ENCODE results near the gene ZSCAN29.
"Not testable (repeated sequence)": the region's sequence is repeated elsewhere in the genome, so short reads cannot be mapped to it uniquely, and the experiment has no call there.

ZSCAN29 gene

GRCh38 chr15:43370975-43371974, at the start of gene ZSCAN29, which contains the start of gene TUBGCP4:
ZSCAN29 (minus strand) TSS chr15:43371043; CDS start chr15:43369913, 1,130 bp downstream.
TUBGCP4 (plus strand) TSS chr15:43371101; CDS start chr15:43371355, 254 bp downstream.
- peak; percentile 94 for DNase-seq (ENCODE audit: low spot score)

- no peak for DNase-seq (ENCODE audit: low spot score)
These were observed 49.6 kb upstream of the ZSCAN29 start for GRCh38 chr15:43420435-43420834.

- DNase-seq (ENCODE audit: low spot score): no peak
These were observed 43.4 kb upstream of the ZSCAN29 start for GRCh38 chr15:43414196-43414595.

- no peak for DNase-seq (ENCODE audit: low spot score)
These were observed 41.3 kb upstream of the ZSCAN29 start for GRCh38 chr15:43412096-43412495.

- peak; percentile 41 for DNase-seq (ENCODE audit: low spot score)
These were observed 39.9 kb upstream of the ZSCAN29 start for GRCh38 chr15:43410572-43411214.

GRCh38 chr15:43408789-43409188, 37.9 kb upstream of the ZSCAN29 start:
- DNase-seq (ENCODE audit: low spot score): no peak

- DNase-seq (ENCODE audit: low spot score): no peak
These were observed 36.0 kb upstream of the ZSCAN29 start for GRCh38 chr15:43406808-43407207.

GRCh38 chr15:43406189-43406588, 35.3 kb upstream of the ZSCAN29 start:
- DNase-seq (ENCODE audit: low spot score): no peak

GRCh38 chr15:43404130-43404529, 33.3 kb upstream of the ZSCAN29 start:
- no peak for DNase-seq (ENCODE audit: low spot score)

- no peak for DNase-seq (ENCODE audit: low spot score)
These were observed 32.8 kb upstream of the ZSCAN29 start for GRCh38 chr15:43403616-43404015.

GRCh38 chr15:43402255-43402654, 31.4 kb upstream of the ZSCAN29 start:
- no peak for DNase-seq (ENCODE audit: low spot score)

- DNase-seq (ENCODE audit: low spot score): not testable (repeated sequence)
These were observed 22.7 kb upstream of the ZSCAN29 start for GRCh38 chr15:43393592-43393991.

GRCh38 chr15:43390723-43391122, 19.9 kb upstream of the ZSCAN29 start:
- no peak for DNase-seq (ENCODE audit: low spot score)

- peak; percentile 14 for DNase-seq (ENCODE audit: low spot score)
These were observed 12.2 kb upstream of the ZSCAN29 start for GRCh38 chr15:43383070-43383469.

- DNase-seq (ENCODE audit: low spot score): no peak
These were observed 11.5 kb upstream of the ZSCAN29 start for GRCh38 chr15:43382310-43382709.

- no peak for DNase-seq (ENCODE audit: low spot score)
These were observed 7.8 kb upstream of the ZSCAN29 start for GRCh38 chr15:43378601-43379000.

- peak; percentile 24 for DNase-seq (ENCODE audit: low spot score)
These were observed 5.3 kb upstream of the ZSCAN29 start for GRCh38 chr15:43376017-43376705.

GRCh38 chr15:43370310-43370974, 401 bp downstream of the ZSCAN29 start:
- peak; percentile 37 for DNase-seq (ENCODE audit: low spot score)

- DNase-seq (ENCODE audit: low spot score): no peak
These were observed 9.4 kb downstream of the ZSCAN29 start for GRCh38 chr15:43361313-43361903.

GRCh38 chr15:43360821-43361220, 10.0 kb downstream of the ZSCAN29 start:
- no peak for DNase-seq (ENCODE audit: low spot score)

- no peak for DNase-seq (ENCODE audit: low spot score)
These were observed 18.0 kb downstream of the ZSCAN29 start for GRCh38 chr15:43352693-43353382.
